NCI-H1694 treated with DMSO at 0.1 percent for 48 hours (cell line): ENCODE data around the gene PCDHA13.
A peak's percentile ranks its signal among the peaks of the same experiment; 100 is the strongest.
"Not testable (repeated sequence)": the region's sequence is repeated elsewhere in the genome, so short reads cannot be mapped to it uniquely, and the experiment has no call there.

Experiments used
- DNase-seq: peaks from one replicate; lab custom pipeline; 2025; lab: John Stamatoyannopoulos, UW

PCDHA13 gene

GRCh38 chr5:140881889-140882590 lies at the start of gene PCDHA13:
Gene PCDHA13, plus strand, starts transcription at chr5:140882124. Its CDS starts 145 bp downstream, at chr5:140882269.
- no peak for DNase-seq

GRCh38 chr5:140833993-140834392 lies 47.9 kb upstream of the PCDHA13 start, which contains the start of gene PCDHA7:
Gene PCDHA7, plus strand, starts transcription at chr5:140834269. Its CDS starts 115 bp downstream, at chr5:140834384.
- no peak for DNase-seq

GRCh38 chr5:140834439-140835008 lies 47.4 kb upstream of the PCDHA13 start:
- DNase-seq = not testable (repeated sequence)

GRCh38 chr5:140835622-140836510 lies 46.1 kb upstream of the PCDHA13 start:
- DNase-seq = no peak

- DNase-seq = peak; percentile 56
Measured at GRCh38 chr5:140840978-140841962, 40.7 kb upstream of the PCDHA13 start, which contains the start of gene PCDHA8. Gene PCDHA8, plus strand, starts transcription at chr5:140841187. Its CDS starts 135 bp downstream, at chr5:140841322.

GRCh38 chr5:140842798-140843733 lies 38.9 kb upstream of the PCDHA13 start:
- no peak for DNase-seq

- DNase-seq = not testable (repeated sequence)
Measured at GRCh38 chr5:140848139-140849102, 33.5 kb upstream of the PCDHA13 start, which contains the start of gene PCDHA9. Gene PCDHA9, plus strand, starts transcription at chr5:140848382. Its CDS starts 114 bp downstream, at chr5:140848496.

GRCh38 chr5:140849831-140850634 lies 31.9 kb upstream of the PCDHA13 start:
- not testable (repeated sequence) for DNase-seq

- DNase-seq = no peak
Measured at GRCh38 chr5:140855772-140856674, 25.9 kb upstream of the PCDHA13 start, which contains the start of gene PCDHA10. Gene PCDHA10, plus strand, starts transcription at chr5:140855897. Its CDS starts 152 bp downstream, at chr5:140856049.

- DNase-seq = no peak
Measured at GRCh38 chr5:140857177-140857986, 24.5 kb upstream of the PCDHA13 start.

- DNase-seq = no peak
Measured at GRCh38 chr5:140857987-140858240, 24.0 kb upstream of the PCDHA13 start.

- DNase-seq = no peak
Measured at GRCh38 chr5:140862441-140863295, 19.3 kb upstream of the PCDHA13 start.

GRCh38 chr5:140868721-140869554 lies 13.0 kb upstream of the PCDHA13 start, which contains the start of gene PCDHA11:
Gene PCDHA11, plus strand, starts transcription at chr5:140868957. Its CDS starts 147 bp downstream, at chr5:140869104.
- DNase-seq = peak; percentile 84

- peak; percentile 64 for DNase-seq
Measured at GRCh38 chr5:140869555-140869886, 12.4 kb upstream of the PCDHA13 start.
